GM21529 (cell line): ENCODE data around the gene KIF19.

Source experiments
- ATAC-seq: cut with Tn5 transposase; IDR thresholded peaks from one replicate; pipeline ENCODE4 v1.9.1; 2021; ENCODE audit not compliant: unreplicated experiment

Gene KIF19

DNA sequence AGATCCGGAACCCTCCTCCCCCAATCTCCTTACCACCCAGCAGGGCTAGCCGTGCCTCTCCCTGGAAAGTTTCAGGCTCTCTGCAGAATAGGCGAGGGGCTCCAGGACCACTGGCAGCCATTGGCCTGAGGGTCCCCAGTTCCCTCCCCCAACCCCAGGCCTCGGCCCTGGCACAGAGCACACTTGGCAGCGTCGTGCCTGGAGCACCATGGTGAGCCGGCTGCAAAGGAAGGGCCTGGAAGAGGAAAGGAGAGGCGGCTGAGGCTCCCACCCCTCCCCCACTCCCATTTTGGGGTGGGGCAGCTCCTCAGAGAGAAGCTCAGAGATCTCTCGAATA, 36.0 kb downstream of the KIF19 start:
- no peak for ATAC-seq

GRCh38 chr17:74362810-74363498, 36.9 kb downstream of the KIF19 start:
- no peak for ATAC-seq

- ATAC-seq: no peak
These were observed 41.2 kb downstream of the KIF19 start, which contains the start of gene GPR142 for GRCh38 chr17:74367206-74367605. GPR142 (plus strand) TSS chr17:74367506; CDS start chr17:74369541, 2,035 bp downstream.

GRCh38 chr17:74368341-74369081, 42.5 kb downstream of the KIF19 start:
- ATAC-seq: no peak

- no peak for ATAC-seq
These were observed 43.2 kb downstream of the KIF19 start for GRCh38 chr17:74369221-74369620.

- ATAC-seq: no peak
These were observed 43.9 kb downstream of the KIF19 start for GRCh38 chr17:74369665-74370490.

- ATAC-seq: no peak
These were observed 45.7 kb downstream of the KIF19 start for GRCh38 chr17:74371653-74372147.

DNA sequence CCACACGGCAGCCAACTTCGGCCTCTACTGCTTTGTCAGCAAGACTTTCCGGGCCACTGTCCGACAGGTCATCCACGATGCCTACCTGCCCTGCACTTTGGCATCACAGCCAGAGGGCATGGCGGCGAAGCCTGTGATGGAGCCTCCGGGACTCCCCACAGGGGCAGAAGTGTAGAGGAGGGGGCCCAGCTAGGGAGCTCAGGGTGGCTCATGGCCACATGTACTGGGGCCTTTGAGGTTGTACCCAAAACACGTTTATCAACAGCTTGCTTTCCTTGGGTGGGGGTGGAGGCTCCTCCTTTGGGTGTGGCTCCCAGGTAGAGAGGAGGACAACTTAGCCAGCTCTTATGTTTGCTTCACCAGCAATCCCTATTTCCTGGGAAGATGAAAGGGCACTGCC, 46.4 kb downstream of the KIF19 start:
- no peak for ATAC-seq

DNA sequence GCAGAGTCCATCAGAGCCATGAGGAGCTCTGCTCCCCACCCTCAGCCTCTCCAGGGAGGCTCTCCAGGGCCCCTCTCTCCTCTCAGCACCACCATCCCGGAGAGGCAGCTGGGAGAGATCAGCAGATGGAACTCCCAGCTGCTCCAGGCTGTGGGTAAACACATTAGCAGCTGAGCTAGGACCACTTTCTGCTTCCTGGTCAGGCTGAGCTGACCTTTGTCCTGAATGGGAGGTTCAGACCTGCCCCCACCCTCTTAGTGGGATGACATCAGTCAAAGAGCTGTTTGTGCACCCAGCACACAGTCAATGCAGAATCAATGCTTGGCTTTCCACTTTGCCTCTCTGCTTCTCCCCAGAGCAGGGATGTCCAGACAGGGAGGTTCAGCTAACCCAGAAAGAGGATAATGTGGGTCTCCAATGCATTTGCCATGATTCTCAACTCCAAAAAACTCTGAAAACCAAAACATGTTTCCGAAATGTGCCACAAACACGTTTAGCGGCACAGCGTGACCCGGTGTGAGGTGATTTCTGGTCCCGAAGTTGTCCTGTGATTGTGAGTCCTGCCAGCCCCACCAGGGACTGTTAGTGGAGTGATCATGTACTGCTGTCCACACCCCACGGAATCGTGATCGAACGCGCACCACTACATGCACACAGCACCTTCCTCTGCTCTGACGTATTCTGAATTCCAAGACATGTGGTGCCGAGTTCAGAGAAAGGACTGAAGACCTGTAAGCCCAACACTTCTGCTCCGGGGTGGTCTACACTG, 48.0 kb downstream of the KIF19 start:
- no peak for ATAC-seq

DNA sequence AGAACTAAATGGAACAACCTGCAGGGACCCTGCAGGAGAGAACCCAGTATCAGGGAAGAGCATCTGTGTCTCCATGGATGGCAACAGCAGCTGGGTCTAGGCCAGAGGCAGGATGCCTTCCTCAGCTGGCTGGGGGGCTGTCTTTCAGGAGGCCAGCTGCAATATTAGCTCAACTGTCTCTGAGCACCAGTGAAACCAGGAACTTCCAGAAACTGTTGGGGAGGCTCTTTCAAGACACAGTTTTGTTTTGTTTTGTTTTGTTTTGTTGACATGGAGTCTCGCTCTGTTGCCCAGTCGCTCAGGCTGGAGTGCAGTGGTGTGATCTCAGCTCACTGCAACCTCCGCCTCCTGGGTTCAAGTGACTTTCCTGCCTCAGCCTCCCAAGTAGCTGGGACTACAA, 48.8 kb downstream of the KIF19 start:
- no peak for ATAC-seq

DNA sequence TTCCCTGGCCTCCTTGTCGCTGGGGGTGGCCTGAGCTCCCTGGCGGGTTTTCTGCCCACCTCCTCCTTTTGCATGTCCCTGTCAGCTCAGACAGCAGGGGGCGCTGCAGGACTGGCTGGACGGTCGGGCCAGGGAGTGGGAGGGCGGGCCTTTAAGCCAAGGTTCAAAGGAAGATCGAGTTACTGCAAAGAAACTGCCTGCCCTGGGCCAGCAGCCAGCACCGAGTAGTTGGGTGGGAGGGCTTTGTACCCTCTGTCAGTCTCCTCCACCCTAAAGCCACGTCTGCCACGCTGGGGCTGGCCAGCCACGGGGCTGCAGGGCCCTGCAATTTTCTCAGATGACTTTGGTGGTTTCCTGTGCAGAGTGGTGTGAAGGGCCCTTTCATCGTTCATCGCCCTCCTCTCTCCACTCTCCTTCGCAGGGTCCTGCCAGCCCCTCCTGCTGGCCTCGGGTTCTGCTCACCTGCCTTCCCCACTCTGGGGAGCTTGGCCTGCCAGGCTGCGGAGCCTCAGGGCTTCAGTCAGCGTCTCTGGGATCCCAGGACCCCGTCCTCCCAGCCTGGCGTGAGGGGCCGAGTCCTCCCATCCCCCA, 53.6 kb downstream of the KIF19 start:
- ATAC-seq: no peak

- no peak for ATAC-seq
These were observed 54.3 kb downstream of the KIF19 start for GRCh38 chr17:74380086-74380958.

DNA sequence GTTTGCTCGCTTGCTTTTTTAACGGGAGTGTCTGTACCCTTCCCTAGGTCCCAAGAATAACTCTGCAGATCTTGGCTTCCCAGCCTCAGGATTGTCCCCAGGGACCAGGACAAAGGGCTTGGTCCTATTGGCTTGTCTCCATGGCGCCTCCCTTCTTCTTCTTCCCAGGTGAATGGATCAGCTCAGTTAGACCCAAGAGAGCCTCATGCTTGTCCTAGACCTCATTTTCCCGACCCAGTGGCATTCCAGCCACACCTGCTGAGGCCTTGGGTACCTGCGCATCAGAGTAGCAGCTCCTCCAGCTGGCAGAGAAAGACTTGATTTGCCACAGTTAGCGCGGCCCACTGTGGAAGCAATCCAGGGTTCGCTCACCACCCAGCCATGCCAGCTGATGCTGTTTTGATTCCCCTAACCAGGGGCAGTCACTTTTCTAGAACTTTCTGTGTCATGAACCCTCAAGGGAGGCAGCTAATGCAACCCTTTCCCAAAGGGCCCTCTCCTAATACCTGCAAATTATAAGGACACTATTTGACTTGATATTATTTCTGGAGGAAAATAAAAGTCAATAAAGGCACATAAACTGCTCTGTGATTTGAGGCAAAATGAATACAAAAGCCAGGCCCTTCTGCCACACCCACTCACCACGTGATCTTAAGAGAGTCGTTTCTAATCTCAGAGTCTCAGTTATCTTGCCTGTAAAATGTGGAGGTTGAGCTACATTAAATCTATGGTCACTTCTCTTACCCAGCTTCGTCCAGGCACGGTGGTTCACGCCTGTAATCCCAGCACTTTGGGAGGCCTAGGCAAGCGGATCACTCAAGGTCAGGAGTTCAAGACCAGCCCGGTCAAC, 55.2 kb downstream of the KIF19 start:
- ATAC-seq: no peak

GRCh38 chr17:74383141-74383540, 57.1 kb downstream of the KIF19 start:
- no peak for ATAC-seq

DNA sequence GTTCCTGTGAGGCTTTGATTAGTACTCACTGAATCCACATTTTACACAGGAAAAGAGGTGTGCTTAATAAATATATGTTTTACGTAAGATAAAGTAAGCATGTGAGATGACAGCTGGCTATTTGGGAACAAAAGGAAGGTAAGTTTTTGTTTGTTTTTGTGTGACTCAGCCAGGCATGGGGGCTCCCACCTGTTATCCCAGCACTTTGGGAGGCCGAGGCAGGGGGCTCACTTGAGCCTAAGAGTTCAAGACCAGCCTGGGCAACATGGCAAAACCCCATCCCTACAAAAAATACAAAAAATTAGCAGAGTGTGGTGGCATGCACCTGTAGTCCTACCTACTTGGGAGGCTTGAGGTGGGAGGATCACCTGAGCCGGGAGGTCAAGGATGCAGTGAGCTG, 59.2 kb downstream of the KIF19 start:
- ATAC-seq: no peak

- no peak for ATAC-seq
These were observed 60.4 kb downstream of the KIF19 start for GRCh38 chr17:74386386-74386785.

GRCh38 chr17:74387365-74388218, 61.6 kb downstream of the KIF19 start:
- ATAC-seq: no peak
